NCI-H128 (cell line): ENCODE results near the gene GTF2H2.
"Not testable (repeated sequence)": the region's sequence is repeated elsewhere in the genome, so short reads cannot be mapped to it uniquely, and the experiment has no call there.

Experiments
- DNase-seq: peaks from one replicate; lab custom pipeline; 2025; ENCODE audit not compliant: unreplicated experiment; lab: John Stamatoyannopoulos, UW

GTF2H2 gene

GRCh38 chr5:71067262-71067928 lies at the start of gene GTF2H2:
Gene GTF2H2 (minus strand): TSS chr5:71067676. CDS start chr5:71062763, 4,913 bp downstream.
- DNase-seq, result not testable (repeated sequence)

- DNase-seq, result not testable (repeated sequence)
Measured at GRCh38 chr5:71109730-71110275, 42.3 kb upstream of the GTF2H2 start.

- DNase-seq, result not testable (repeated sequence)
Measured at GRCh38 chr5:71099996-71100395, 32.5 kb upstream of the GTF2H2 start.

GRCh38 chr5:71097930-71098203 lies 30.4 kb upstream of the GTF2H2 start:
- DNase-seq, result not testable (repeated sequence)

GRCh38 chr5:71097173-71097929 lies 29.9 kb upstream of the GTF2H2 start:
- DNase-seq, result not testable (repeated sequence)

- DNase-seq, result not testable (repeated sequence)
Measured at GRCh38 chr5:71089773-71090172, 22.3 kb upstream of the GTF2H2 start.

GRCh38 chr5:71088754-71089153 lies 21.3 kb upstream of the GTF2H2 start:
- DNase-seq, result not testable (repeated sequence)

- not testable (repeated sequence) for DNase-seq
Measured at GRCh38 chr5:71086145-71086544, 18.7 kb upstream of the GTF2H2 start.

- DNase-seq, result not testable (repeated sequence)
Measured at GRCh38 chr5:71084280-71085063, 17.0 kb upstream of the GTF2H2 start.

- DNase-seq, result not testable (repeated sequence)
Measured at GRCh38 chr5:71082898-71083297, 15.4 kb upstream of the GTF2H2 start.

- DNase-seq, result not testable (repeated sequence)
Measured at GRCh38 chr5:71082340-71082739, 14.9 kb upstream of the GTF2H2 start.

- not testable (repeated sequence) for DNase-seq
Measured at GRCh38 chr5:71061322-71061721, 6.2 kb downstream of the GTF2H2 start.

GRCh38 chr5:71059426-71059825 lies 8.1 kb downstream of the GTF2H2 start:
- not testable (repeated sequence) for DNase-seq

GRCh38 chr5:71044808-71045207 lies 22.7 kb downstream of the GTF2H2 start:
- not testable (repeated sequence) for DNase-seq

GRCh38 chr5:71044128-71044527 lies 23.3 kb downstream of the GTF2H2 start:
- not testable (repeated sequence) for DNase-seq

- DNase-seq, result not testable (repeated sequence)
Measured at GRCh38 chr5:71031046-71031776, 36.3 kb downstream of the GTF2H2 start.

GRCh38 chr5:71025289-71025953 lies 42.1 kb downstream of the GTF2H2 start, which contains the start of gene NAIP:
Gene NAIP (minus strand): TSS chr5:71025339. CDS start chr5:71012915, 12,424 bp downstream.
- not testable (repeated sequence) for DNase-seq

GRCh38 chr5:71020643-71021042 lies 46.8 kb downstream of the GTF2H2 start:
- DNase-seq, result not testable (repeated sequence)

GRCh38 chr5:71018376-71019005 lies 49.0 kb downstream of the GTF2H2 start:
- DNase-seq, result not testable (repeated sequence)
